UCSD-AML1 (cell line): ENCODE data around the gene SLC12A7.
"Not testable (repeated sequence)": the region's sequence is repeated elsewhere in the genome, so short reads cannot be mapped to it uniquely, and the experiment has no call there.

ENCODE experiments used
- DNase-seq: peaks from one replicate; lab custom pipeline; 2025; ENCODE audit not compliant: unreplicated experiment; lab: John Stamatoyannopoulos, UW

Gene SLC12A7

GRCh38 chr5:1027631-1028441, 84.0 kb downstream of the SLC12A7 start:
- DNase-seq = no peak

GRCh38 chr5:1026700-1027621, 84.9 kb downstream of the SLC12A7 start:
- no peak for DNase-seq

GRCh38 chr5:1021969-1022336, 89.9 kb downstream of the SLC12A7 start:
- DNase-seq = not testable (repeated sequence)

- no peak for DNase-seq
Observed at GRCh38 chr5:1021136-1021968, 90.5 kb downstream of the SLC12A7 start.

GRCh38 chr5:1020452-1020961, 91.4 kb downstream of the SLC12A7 start:
- no peak for DNase-seq

- no peak for DNase-seq
Observed at GRCh38 chr5:1019001-1019905, 92.6 kb downstream of the SLC12A7 start.

GRCh38 chr5:1018596-1018995, 93.3 kb downstream of the SLC12A7 start:
- no peak for DNase-seq

GRCh38 chr5:1017691-1018455, 94.0 kb downstream of the SLC12A7 start:
- no peak for DNase-seq

GRCh38 chr5:1017056-1017455, 94.8 kb downstream of the SLC12A7 start:
- DNase-seq = no peak

- DNase-seq = no peak
Observed at GRCh38 chr5:1016476-1016875, 95.4 kb downstream of the SLC12A7 start.

GRCh38 chr5:1016036-1016435, 95.8 kb downstream of the SLC12A7 start:
- no peak for DNase-seq

GRCh38 chr5:1015507-1015906, 96.4 kb downstream of the SLC12A7 start:
- DNase-seq = no peak

GRCh38 chr5:1014781-1015221, 97.1 kb downstream of the SLC12A7 start:
- DNase-seq = no peak

- DNase-seq = no peak
Observed at GRCh38 chr5:1014346-1014745, 97.5 kb downstream of the SLC12A7 start.

GRCh38 chr5:1013948-1014301, 97.9 kb downstream of the SLC12A7 start:
- DNase-seq = no peak

- DNase-seq = no peak
Observed at GRCh38 chr5:1013238-1013947, 98.5 kb downstream of the SLC12A7 start.

GRCh38 chr5:1012900-1013237, 99.0 kb downstream of the SLC12A7 start:
- DNase-seq = no peak

- DNase-seq = no peak
Observed at GRCh38 chr5:1012313-1012841, 99.5 kb downstream of the SLC12A7 start.
